HepG2 (cell line): ENCODE data around the gene DCTN2. TPM values are rescaled to one million over a fixed set of nuclear protein-coding genes. Genes with fewer than 3 reads are reported as not detected.

Source experiments
- ARID4A ChIP-seq: sonication (generic); formaldehyde crosslinking; IDR thresholded peaks from 2 replicates; pipeline ENCODE4 v1.5.0; 2020; ENCODE audit warnings: mild to moderate bottlenecking, missing genetic modification reagents, borderline replicate concordance
- ATM ChIP-seq: fragments of 450-650 bp; IDR thresholded peaks from 2 replicates; pipeline ENCODE4 v1.7.1; 2017; ENCODE audit warnings: mild to moderate bottlenecking, borderline replicate concordance
- BRD4 ChIP-seq: sonication (generic); formaldehyde crosslinking; IDR thresholded peaks from 2 replicates; pipeline ENCODE4 v1.4.0; 2020; ENCODE audit warnings: missing genetic modification reagents
- ISX ChIP-seq: sonication (generic); formaldehyde crosslinking; conservative IDR thresholded peaks from 2 replicates; pipeline ENCODE4 v1.5.0; 2020; ENCODE audit warnings: missing genetic modification reagents
- MAF1 ChIP-seq: sonication (generic); formaldehyde crosslinking; IDR thresholded peaks from 2 replicates; pipeline ENCODE4 v1.5.0; 2020; ENCODE audit warnings: missing genetic modification reagents, borderline replicate concordance
- MBD4 ChIP-seq: IDR thresholded peaks from 2 replicates; pipeline ENCODE4 v1.6.1; 2012; ENCODE audit warnings: low read length, inconsistent platforms, borderline replicate concordance
- MXD1 ChIP-seq: sonication (generic); formaldehyde crosslinking; IDR thresholded peaks from 2 replicates; pipeline ENCODE4 v1.4.0; 2020; ENCODE audit warnings: mild to moderate bottlenecking, missing genetic modification reagents
- PAF1 ChIP-seq: IDR thresholded peaks from 2 replicates; pipeline ENCODE4 v1.6.1; 2016; ENCODE audit warnings: missing genetic modification reagents, missing compliant biosample characterization
- RELA ChIP-seq: sonication (generic); formaldehyde crosslinking; IDR thresholded peaks from 2 replicates; pipeline ENCODE4 v1.4.0; 2020; ENCODE audit warnings: missing genetic modification reagents
- SKI ChIP-seq: fragments of 450-650 bp; IDR thresholded peaks from one replicate; pipeline ENCODE4 v1.6.1; 2018; ENCODE audit warnings: mild to moderate bottlenecking; ENCODE audit not compliant: partially characterized antibody
- SOX13 ChIP-seq, 3 experiments: fragments of 450-650 bp in 1 of 3; sonication (generic) in 1 of 3; formaldehyde crosslinking in 1 of 3; IDR thresholded peaks in 2 of 3; conservative IDR thresholded peaks in 1 of 3; 2 replicates each; pipeline versions ENCODE4 v1.5.0 to v1.6.1; 2016 to 2020; ENCODE audit warnings: antibody characterized with exemption in 1 of 3, mild to moderate bottlenecking in 1 of 3, missing compliant biosample characterization in 1 of 3, missing genetic modification reagents in 1 of 3, moderate library complexity in 1 of 3
- TRIM24 ChIP-seq: sonication (generic); formaldehyde crosslinking; IDR thresholded peaks from 2 replicates; pipeline ENCODE4 v1.8.0; 2022; ENCODE audit warnings: mild to moderate bottlenecking, missing genetic modification reagents
- UBTF ChIP-seq: sonication (generic); formaldehyde crosslinking; IDR thresholded peaks from 2 replicates; pipeline ENCODE4 v1.4.0; 2020; ENCODE audit warnings: mild to moderate bottlenecking, missing genetic modification reagents
- ZBTB42 ChIP-seq: sonication (generic); formaldehyde crosslinking; IDR thresholded peaks from 2 replicates; pipeline ENCODE4 v1.5.0; 2020; ENCODE audit warnings: mild to moderate bottlenecking, missing genetic modification reagents
- ZMYM3 ChIP-seq: sonication (generic); formaldehyde crosslinking; IDR thresholded peaks from 2 replicates; pipeline ENCODE4 v1.5.1; 2020; ENCODE audit warnings: mild to moderate bottlenecking, missing genetic modification reagents
- ZNF350 ChIP-seq: sonication (generic); formaldehyde crosslinking; IDR thresholded peaks from 2 replicates; pipeline ENCODE4 v1.4.0; 2020; ENCODE audit warnings: mild to moderate bottlenecking, low read depth, missing genetic modification reagents, borderline replicate concordance
- ZNF451 ChIP-seq: sonication (generic); formaldehyde crosslinking; IDR thresholded peaks from 2 replicates; pipeline ENCODE4 v1.5.0; 2020; ENCODE audit warnings: mild to moderate bottlenecking, missing genetic modification reagents
- ZNF557 ChIP-seq: sonication (generic); formaldehyde crosslinking; IDR thresholded peaks from 2 replicates; pipeline ENCODE4 v1.4.0; 2020; ENCODE audit warnings: missing genetic modification reagents
- ZNF614 ChIP-seq: IDR thresholded peaks from 2 replicates; pipeline ENCODE4 v1.6.1; 2018; ENCODE audit warnings: missing biosample characterization, missing genetic modification reagents, inconsistent platforms, borderline replicate concordance
- ZXDC ChIP-seq: sonication (generic); formaldehyde crosslinking; IDR thresholded peaks from 2 replicates; pipeline ENCODE4 v1.5.0; 2020; ENCODE audit warnings: mild to moderate bottlenecking, missing genetic modification reagents
- polyA plus RNA-seq, 8 experiments: library from polyadenylated mRNA; depleted of rRNA in 3 of 8; stranded (reverse) in 7 of 8; unstranded in 1 of 8; fragments of >200 nt; fragmentation: Illumina TruSeq in 4 of 8; extraction: Trizol in 4 of 8; gene quantifications; 2 replicates each; pipeline versions ENCODE4 v1.2.1 to v1.2.3, GENCODE V29; 2011 to 2016; ENCODE audit warnings: low read depth in 4 of 8, missing spikeins in 1 of 8, mixed read lengths in 1 of 8; ENCODE audit not compliant: insufficient read depth in 1 of 8
- total RNA-seq, 5 experiments: library from RNA; depleted of rRNA; stranded (reverse); fragments of >200 nt; fragmentation: Illumina TruSeq; extraction: Trizol; gene quantifications; 2 replicates each; pipeline ENCODE4 v1.2.3, GENCODE V29; 2016; ENCODE audit warnings: low read depth in 1 of 5

The DCTN2 gene
- total and polyA plus RNA-seq, 2 of the 13 experiments (the other 11 are each of a cell fraction or from before 2014, with no cell fraction given): 72.0 to 77.4 TPM

- no peak for TF ChIP-seq MBD4
- peak; percentile 44; the same call in 1 of the 2 replicates for TF ChIP-seq ZNF614
- TF ChIP-seq BRD4: no peak
- no peak for TF ChIP-seq ZXDC (CRISPR knock-in tag)
- TF ChIP-seq ZNF451: no peak
- peak; percentile 64 for TF ChIP-seq UBTF (CRISPR knock-in tag)
- no peak for TF ChIP-seq TRIM24 (CRISPR knock-in tag)
- TF ChIP-seq ARID4A (CRISPR knock-in tag): peak; percentile 30; the same call in 1 of the 2 replicates
- no peak for TF ChIP-seq MXD1 (CRISPR knock-in tag)
- no peak for TF ChIP-seq ZNF350 (CRISPR knock-in tag)
- no peak for TF ChIP-seq PAF1 (CRISPR knock-in tag)
- TF ChIP-seq ZNF557 (CRISPR knock-in tag): no peak
- no peak for TF ChIP-seq SOX13 (IDR thresholded peaks at IDR 0.05)
- TF ChIP-seq SOX13 (CRISPR knock-in tag; conservative IDR thresholded peaks at IDR 0.05 in 1 of 2, IDR thresholded peaks at IDR 0.05 in 1 of 2): no peak
- TF ChIP-seq ZMYM3 (CRISPR knock-in tag): no peak
- TF ChIP-seq SKI: no peak
- no peak for TF ChIP-seq RELA (CRISPR knock-in tag)
- TF ChIP-seq ZBTB42 (CRISPR knock-in tag): no peak
- TF ChIP-seq ISX (CRISPR knock-in tag): no peak
- TF ChIP-seq MAF1 (CRISPR knock-in tag): no peak
- no peak for TF ChIP-seq ATM
Measured at GRCh38 chr12:57549909-57550640, 3.1 kb upstream of the DCTN2 start, which contains the start of gene KIF5A (continued).
